ENCODE data around the gene NTNG1. TPM values are rescaled to one million over a fixed set of nuclear protein-coding genes. Genes with fewer than 3 reads are reported as not detected.

The NTNG1 gene
- total and polyA plus RNA-seq, 2 of the 13 experiments (the other 11 are each of a cell fraction or from before 2014, with no cell fraction given), result not detected

DNA sequence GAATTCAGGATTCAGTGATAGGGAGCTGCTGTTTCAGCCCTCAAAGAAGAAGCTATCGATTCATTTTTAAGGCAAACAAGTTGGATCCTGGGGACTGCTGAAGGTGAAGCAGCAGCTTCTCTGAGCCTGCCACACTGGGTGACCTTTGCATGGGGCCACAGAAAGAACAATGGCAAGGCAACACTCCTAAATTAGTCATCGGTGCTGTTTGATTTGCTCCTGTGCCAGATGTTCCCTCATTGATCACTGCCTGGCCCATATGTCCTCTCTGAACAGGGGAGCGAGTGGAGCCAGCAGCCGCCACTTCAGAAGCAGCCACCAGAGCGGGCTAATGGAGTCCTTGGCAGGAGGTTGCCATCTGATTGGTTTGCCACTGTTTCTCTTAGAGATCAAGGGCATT, 391.5 kb downstream of the NTNG1 start (continued):
- TF ChIP-seq ZBTB1 (CRISPR knock-in tag; IDR thresholded peaks at IDR 0.05; ENCODE audit: borderline replicate concordance) (no peak), FOSL1 (CRISPR knock-in tag; IDR thresholded peaks at IDR 0.05; ENCODE audit: borderline replicate concordance) (peak; percentile 64; the same call in 1 of the 2 replicates), SP5 (CRISPR knock-in tag; IDR thresholded peaks at IDR 0.05; ENCODE audit: borderline replicate concordance, low read depth) (no peak), ZNF772 (CRISPR knock-in tag; IDR thresholded peaks at IDR 0.05) (0 out of 2 replicates have a peak, but pooled peaks have one; percentile 32), ZNF749 (CRISPR knock-in tag; IDR thresholded peaks at IDR 0.05; ENCODE audit: borderline replicate concordance) (no peak), TRIM22 (IDR thresholded peaks at IDR 0.05) (no peak), DBP (CRISPR knock-in tag; IDR thresholded peaks at IDR 0.05; ENCODE audit: not compliant biosample characterization) (no peak), ZNF724P (CRISPR knock-in tag; IDR thresholded peaks at IDR 0.05; ENCODE audit: borderline replicate concordance) (no peak), ZSCAN29 (CRISPR knock-in tag; conservative IDR thresholded peaks at IDR 0.05) (no peak), SMARCC2 (IDR thresholded peaks at IDR 0.05) (no peak), HOXA5 (CRISPR knock-in tag; IDR thresholded peaks at IDR 0.05) (no peak), ZNF773 (CRISPR knock-in tag; IDR thresholded peaks at IDR 0.05; ENCODE audit: borderline replicate concordance) (no peak), GZF1 (CRISPR knock-in tag; IDR thresholded peaks at IDR 0.05) (no peak), THAP8 (CRISPR knock-in tag; IDR thresholded peaks at IDR 0.05; ENCODE audit: borderline replicate concordance) (no peak), HES4 (CRISPR knock-in tag; IDR thresholded peaks at IDR 0.05; ENCODE audit: borderline replicate concordance) (no peak), PAX8 (CRISPR knock-in tag; IDR thresholded peaks at IDR 0.05; ENCODE audit: borderline replicate concordance) (no peak), RFXAP (CRISPR knock-in tag; IDR thresholded peaks at IDR 0.05; ENCODE audit: borderline replicate concordance) (no peak), ZNF274 (CRISPR knock-in tag; IDR thresholded peaks at IDR 0.05) (no peak), ZNF713 (CRISPR knock-in tag; IDR thresholded peaks at IDR 0.05) (no peak), ZNF331 (CRISPR knock-in tag; IDR thresholded peaks at IDR 0.05) (no peak), POLR2AphosphoS5 (IDR thresholded peaks at IDR 0.05; ENCODE audit: low read depth, low read length) (no peak), U2AF1 (optimal IDR thresholded peaks at IDR 0.05; ENCODE audit: low read depth, low read length) (no peak), ZFY (CRISPR knock-in tag; IDR thresholded peaks at IDR 0.05) (no peak)
- TF ChIP-seq, protein P1, sequence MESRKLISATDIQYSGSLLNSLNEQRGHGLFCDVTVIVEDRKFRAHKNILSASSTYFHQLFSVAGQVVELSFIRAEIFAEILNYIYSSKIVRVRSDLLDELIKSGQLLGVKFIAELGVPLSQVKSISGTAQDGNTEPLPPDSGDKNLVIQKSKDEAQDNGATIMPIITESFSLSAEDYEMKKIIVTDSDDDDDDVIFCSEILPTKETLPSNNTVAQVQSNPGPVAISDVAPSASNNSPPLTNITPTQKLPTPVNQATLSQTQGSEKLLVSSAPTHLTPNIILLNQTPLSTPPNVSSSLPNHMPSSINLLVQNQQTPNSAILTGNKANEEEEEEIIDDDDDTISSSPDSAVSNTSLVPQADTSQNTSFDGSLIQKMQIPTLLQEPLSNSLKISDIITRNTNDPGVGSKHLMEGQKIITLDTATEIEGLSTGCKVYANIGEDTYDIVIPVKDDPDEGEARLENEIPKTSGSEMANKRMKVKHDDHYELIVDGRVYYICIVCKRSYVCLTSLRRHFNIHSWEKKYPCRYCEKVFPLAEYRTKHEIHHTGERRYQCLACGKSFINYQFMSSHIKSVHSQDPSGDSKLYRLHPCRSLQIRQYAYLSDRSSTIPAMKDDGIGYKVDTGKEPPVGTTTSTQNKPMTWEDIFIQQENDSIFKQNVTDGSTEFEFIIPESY (CRISPR knock-in tag; IDR thresholded peaks at IDR 0.05), result peak; percentile 87
- TF ChIP-seq, protein P2, sequence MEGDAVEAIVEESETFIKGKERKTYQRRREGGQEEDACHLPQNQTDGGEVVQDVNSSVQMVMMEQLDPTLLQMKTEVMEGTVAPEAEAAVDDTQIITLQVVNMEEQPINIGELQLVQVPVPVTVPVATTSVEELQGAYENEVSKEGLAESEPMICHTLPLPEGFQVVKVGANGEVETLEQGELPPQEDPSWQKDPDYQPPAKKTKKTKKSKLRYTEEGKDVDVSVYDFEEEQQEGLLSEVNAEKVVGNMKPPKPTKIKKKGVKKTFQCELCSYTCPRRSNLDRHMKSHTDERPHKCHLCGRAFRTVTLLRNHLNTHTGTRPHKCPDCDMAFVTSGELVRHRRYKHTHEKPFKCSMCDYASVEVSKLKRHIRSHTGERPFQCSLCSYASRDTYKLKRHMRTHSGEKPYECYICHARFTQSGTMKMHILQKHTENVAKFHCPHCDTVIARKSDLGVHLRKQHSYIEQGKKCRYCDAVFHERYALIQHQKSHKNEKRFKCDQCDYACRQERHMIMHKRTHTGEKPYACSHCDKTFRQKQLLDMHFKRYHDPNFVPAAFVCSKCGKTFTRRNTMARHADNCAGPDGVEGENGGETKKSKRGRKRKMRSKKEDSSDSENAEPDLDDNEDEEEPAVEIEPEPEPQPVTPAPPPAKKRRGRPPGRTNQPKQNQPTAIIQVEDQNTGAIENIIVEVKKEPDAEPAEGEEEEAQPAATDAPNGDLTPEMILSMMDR (CRISPR knock-in tag; IDR thresholded peaks at IDR 0.05), result 0 out of 2 replicates have a peak, but pooled peaks have one; percentile 30
- TF ChIP-seq, protein P3, sequence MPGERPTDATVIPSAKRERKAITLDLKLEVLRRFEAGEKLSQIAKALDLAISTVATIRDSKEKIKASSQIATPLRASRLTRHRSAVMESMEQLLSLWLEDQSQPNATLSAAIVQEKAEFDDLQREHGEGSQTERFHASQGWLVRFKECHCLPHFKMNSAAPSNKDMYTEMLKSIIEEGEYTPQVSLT (CRISPR knock-in tag; IDR thresholded peaks at IDR 0.05; ENCODE audit: borderline replicate concordance, low read depth), result no peak
